ENCODE data around the gene ALDH3B2. TPM values are rescaled to one million over a fixed set of nuclear protein-coding genes. Genes with fewer than 3 reads are reported as not detected.
A peak's percentile ranks its signal among the peaks of the same experiment; 100 is the strongest.

ALDH3B2 gene
- total RNA-seq, 1 experiment from 2014 or later: not detected

DNA sequence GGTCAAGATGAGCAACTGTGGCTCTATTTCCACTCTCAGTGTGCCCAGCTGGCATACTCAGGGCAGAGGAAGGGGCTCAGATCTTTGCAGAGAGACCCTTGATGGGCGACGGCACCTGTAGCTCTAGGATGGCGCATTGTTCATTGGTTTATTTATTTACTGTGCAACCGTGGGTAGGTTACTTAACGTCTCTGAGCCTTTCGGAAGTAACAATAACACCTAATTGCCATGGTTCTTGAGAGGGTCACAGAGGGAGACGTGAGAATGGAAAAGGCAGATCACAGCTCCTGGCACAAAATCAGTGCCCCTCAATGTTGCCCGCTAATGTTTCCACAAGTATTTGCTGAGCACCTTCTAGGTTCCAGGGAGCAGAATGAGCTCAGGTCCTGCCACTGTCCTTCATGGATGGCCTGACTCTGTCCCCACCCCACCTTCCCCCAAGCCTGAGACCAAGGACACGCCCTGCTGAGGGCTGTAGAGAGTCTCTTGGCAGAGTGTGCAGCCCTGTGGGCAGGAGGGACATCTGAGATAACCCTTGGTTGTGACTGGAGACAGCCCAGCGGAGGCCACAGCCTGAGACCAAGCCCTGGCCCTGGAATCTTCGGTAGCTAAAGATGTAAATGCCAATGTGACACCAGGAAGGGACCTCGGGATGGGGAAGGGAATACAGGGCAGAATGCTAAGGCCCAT is 780 bp upstream of the ALDH3B2 start:
- DNase-seq (ENCODE audit: low read depth, low spot score) (no peak), ATAC-seq (no peak)
- ChIA-PET POLR2A (no interaction called here), CTCF (interaction anchor here (0.7 to 1.1 kb wide), 2 partner anchors 16 to 46 kb away, joined by 3 read pairs; partner anchors contain the start of gene NUDT8), RAD21 (ENCODE audit: low non-redundant PET in 1 of 2, low total read pairs in 2 of 2, uncharacterized antibody in 2 of 2, unreplicated experiment in 2 of 2) (no interaction called here)
- no peaks in the 10 kb centered on the region for H3K27me3 ChIP-seq (ENCODE audit: insufficient read depth, low read length)
- H3K9ac ChIP-seq (ENCODE audit: low read length): no peak overlapping the region
- H2AFZ ChIP-seq (ENCODE audit: low read depth, low read length, poor library complexity, severe bottlenecking): no peak overlapping the region
- no peaks in the 10 kb centered on the region for H3K9me2 ChIP-seq (ENCODE audit: insufficient read depth)
- no peaks in the 10 kb centered on the region for H4K20me1 ChIP-seq (ENCODE audit: insufficient read depth)
- BruUV-seq (replicated peaks): no TSS peak
- TF ChIP-seq TCF7L2 (IDR thresholded peaks at IDR 0.05; ENCODE audit: borderline replicate concordance, extremely low read depth, insufficient read depth, insufficient read length): no peak
- TF ChIP-seq POLR2AphosphoS5 (IDR thresholded peaks at IDR 0.05; ENCODE audit: low read depth, low read length): no peak
- TF ChIP-seq, protein P1, sequence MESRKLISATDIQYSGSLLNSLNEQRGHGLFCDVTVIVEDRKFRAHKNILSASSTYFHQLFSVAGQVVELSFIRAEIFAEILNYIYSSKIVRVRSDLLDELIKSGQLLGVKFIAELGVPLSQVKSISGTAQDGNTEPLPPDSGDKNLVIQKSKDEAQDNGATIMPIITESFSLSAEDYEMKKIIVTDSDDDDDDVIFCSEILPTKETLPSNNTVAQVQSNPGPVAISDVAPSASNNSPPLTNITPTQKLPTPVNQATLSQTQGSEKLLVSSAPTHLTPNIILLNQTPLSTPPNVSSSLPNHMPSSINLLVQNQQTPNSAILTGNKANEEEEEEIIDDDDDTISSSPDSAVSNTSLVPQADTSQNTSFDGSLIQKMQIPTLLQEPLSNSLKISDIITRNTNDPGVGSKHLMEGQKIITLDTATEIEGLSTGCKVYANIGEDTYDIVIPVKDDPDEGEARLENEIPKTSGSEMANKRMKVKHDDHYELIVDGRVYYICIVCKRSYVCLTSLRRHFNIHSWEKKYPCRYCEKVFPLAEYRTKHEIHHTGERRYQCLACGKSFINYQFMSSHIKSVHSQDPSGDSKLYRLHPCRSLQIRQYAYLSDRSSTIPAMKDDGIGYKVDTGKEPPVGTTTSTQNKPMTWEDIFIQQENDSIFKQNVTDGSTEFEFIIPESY (IDR thresholded peaks at IDR 0.05; ENCODE audit: extremely low read depth, insufficient replicate concordance, low read length): no peak
- TF ChIP-seq EGR1 (IDR thresholded peaks at IDR 0.05; ENCODE audit: low read depth): no peak
- TF ChIP-seq ATF3 (IDR thresholded peaks at IDR 0.05): no peak
- no peak for TF ChIP-seq RAD21 (IDR thresholded peaks at IDR 0.05; ENCODE audit: low read depth)
- TF ChIP-seq SIN3A (IDR thresholded peaks at IDR 0.05; ENCODE audit: low read depth): no peak
- TF ChIP-seq EZH2 (IDR thresholded peaks at IDR 0.05): no peak
- TF ChIP-seq ELF1 (IDR thresholded peaks at IDR 0.05; ENCODE audit: borderline replicate concordance, low read depth): no peak
- no peaks in the 10 kb centered on the region; a peak in 1 of 4 replicates for H3K9me3 ChIP-seq (ENCODE audit: control insufficient read depth in 1 of 2, insufficient read depth in 1 of 2, low read depth in 1 of 2, low read length in 2 of 2)
- no peaks in the 10 kb centered on the region for H3K79me2 ChIP-seq (ENCODE audit: insufficient read depth, low read length)
- no peak overlapping the region; the same call in 1 of the 2 replicates for H3K27ac ChIP-seq (ENCODE audit: low read depth, low read length)
- H3K36me3 ChIP-seq (ENCODE audit: control insufficient read depth in 1 of 2, insufficient read depth in 2 of 2, low read length in 2 of 2): no peaks in the 10 kb centered on the region
- H3K4me1 ChIP-seq (ENCODE audit: control insufficient read depth in 1 of 2, insufficient read depth in 2 of 2, low read length in 2 of 2): peaks cover 8 to 16% of the 10 kb centered on the region in 2 experiments; a peak in 3 of 4 replicates
- peak overlapping the region; percentile 29; the same call in 1 of the 2 replicates for H3K4me2 ChIP-seq (ENCODE audit: low read length)
- H3K4me3 ChIP-seq (replicated peaks in 1 of 2; ENCODE audit: low read depth in 1 of 2, low read length in 2 of 2): no peak overlapping the region
- intact Hi-C loops (cut with micrococcal nuclease): no loop called here

All from HCT116 (cell line).